SU-DHL-6 (cell line): ENCODE results near the gene PIK3CD.

ENCODE experiments used
- EZH2phosphoT487 ChIP-seq: fragments of 200-600 bp; sonication (generic), shearing (Covaris generic); conservative IDR thresholded peaks from 2 replicates; pipeline ENCODE4 v1.6.1; 2018; ENCODE audit warnings: mild to moderate bottlenecking, antibody characterized with exemption, low read length, moderate library complexity, mixed read lengths
- TF ChIP-seq, protein P1 (sequence below): fragments of 200-600 bp; sonication (generic); IDR thresholded peaks from one replicate; pipeline ENCODE4 v1.5.1; 2017; ENCODE audit warnings: antibody characterized with exemption, mild to moderate bottlenecking, low read length, moderate library complexity; ENCODE audit not compliant: insufficient read depth, poor library complexity, severe bottlenecking

GRCh38 chr1:9630331-9631111 is 21.0 kb upstream of the PIK3CD start:
- TF ChIP-seq, protein P1, sequence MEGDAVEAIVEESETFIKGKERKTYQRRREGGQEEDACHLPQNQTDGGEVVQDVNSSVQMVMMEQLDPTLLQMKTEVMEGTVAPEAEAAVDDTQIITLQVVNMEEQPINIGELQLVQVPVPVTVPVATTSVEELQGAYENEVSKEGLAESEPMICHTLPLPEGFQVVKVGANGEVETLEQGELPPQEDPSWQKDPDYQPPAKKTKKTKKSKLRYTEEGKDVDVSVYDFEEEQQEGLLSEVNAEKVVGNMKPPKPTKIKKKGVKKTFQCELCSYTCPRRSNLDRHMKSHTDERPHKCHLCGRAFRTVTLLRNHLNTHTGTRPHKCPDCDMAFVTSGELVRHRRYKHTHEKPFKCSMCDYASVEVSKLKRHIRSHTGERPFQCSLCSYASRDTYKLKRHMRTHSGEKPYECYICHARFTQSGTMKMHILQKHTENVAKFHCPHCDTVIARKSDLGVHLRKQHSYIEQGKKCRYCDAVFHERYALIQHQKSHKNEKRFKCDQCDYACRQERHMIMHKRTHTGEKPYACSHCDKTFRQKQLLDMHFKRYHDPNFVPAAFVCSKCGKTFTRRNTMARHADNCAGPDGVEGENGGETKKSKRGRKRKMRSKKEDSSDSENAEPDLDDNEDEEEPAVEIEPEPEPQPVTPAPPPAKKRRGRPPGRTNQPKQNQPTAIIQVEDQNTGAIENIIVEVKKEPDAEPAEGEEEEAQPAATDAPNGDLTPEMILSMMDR = no peak
- TF ChIP-seq EZH2phosphoT487 = no peak
